Measurements from ENCODE around the gene RPL3. TPM values are rescaled to one million over a fixed set of nuclear protein-coding genes. Genes with fewer than 3 reads are reported as not detected.

RPL3 gene
- total RNA-seq, 4 donors from 2014 or later: 2,537 to 3,396 (median 3,080) TPM

DNA sequence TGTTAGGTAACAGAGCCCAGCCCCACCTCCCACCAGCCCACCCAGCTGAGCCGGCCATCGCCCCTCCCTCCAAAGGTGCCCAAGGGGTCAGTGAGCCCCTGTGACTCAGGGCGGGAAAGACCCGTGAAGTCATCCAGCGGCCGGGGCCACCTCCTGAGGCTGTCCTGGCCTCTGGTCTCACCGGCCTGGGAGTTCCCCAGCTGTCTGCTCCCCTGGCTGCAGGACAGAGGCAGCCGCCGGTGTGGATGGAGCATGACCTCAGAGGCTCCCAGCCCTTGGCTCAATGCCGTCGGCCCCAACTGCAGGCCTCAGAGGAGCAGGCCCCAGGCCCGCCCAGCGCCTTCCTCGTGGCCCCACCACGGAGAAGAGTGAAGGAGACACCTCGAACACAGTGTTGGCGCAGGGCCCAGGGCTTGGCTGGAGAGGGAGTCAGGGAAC lies 28.7 kb downstream of the RPL3 start:
- Histone ChIP-seq H3K27ac (peak overlapping the region; percentile 84), H3K9me3 (no peaks in the 10 kb centered on the region), H3K4me3 (no peak overlapping the region), H3K4me1 (peaks cover 64% of the 10 kb centered on the region), H3K27me3 (no peaks in the 10 kb centered on the region), H3K36me3 (no peaks in the 10 kb centered on the region)
- TF ChIP-seq, protein P1, sequence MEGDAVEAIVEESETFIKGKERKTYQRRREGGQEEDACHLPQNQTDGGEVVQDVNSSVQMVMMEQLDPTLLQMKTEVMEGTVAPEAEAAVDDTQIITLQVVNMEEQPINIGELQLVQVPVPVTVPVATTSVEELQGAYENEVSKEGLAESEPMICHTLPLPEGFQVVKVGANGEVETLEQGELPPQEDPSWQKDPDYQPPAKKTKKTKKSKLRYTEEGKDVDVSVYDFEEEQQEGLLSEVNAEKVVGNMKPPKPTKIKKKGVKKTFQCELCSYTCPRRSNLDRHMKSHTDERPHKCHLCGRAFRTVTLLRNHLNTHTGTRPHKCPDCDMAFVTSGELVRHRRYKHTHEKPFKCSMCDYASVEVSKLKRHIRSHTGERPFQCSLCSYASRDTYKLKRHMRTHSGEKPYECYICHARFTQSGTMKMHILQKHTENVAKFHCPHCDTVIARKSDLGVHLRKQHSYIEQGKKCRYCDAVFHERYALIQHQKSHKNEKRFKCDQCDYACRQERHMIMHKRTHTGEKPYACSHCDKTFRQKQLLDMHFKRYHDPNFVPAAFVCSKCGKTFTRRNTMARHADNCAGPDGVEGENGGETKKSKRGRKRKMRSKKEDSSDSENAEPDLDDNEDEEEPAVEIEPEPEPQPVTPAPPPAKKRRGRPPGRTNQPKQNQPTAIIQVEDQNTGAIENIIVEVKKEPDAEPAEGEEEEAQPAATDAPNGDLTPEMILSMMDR (IDR thresholded peaks at IDR 0.05): no peak
- TF ChIP-seq POLR2A (IDR thresholded peaks at IDR 0.05) (no peak), POLR2AphosphoS5 (IDR thresholded peaks at IDR 0.05) (no peak), EP300 (IDR thresholded peaks at IDR 0.05) (no peak)
- 60% methylated on average over 2 of the region's 17 CpGs for WGBS
- DNase-seq (ENCODE audit: low spot score in 2 of 2): no peak

DNA sequence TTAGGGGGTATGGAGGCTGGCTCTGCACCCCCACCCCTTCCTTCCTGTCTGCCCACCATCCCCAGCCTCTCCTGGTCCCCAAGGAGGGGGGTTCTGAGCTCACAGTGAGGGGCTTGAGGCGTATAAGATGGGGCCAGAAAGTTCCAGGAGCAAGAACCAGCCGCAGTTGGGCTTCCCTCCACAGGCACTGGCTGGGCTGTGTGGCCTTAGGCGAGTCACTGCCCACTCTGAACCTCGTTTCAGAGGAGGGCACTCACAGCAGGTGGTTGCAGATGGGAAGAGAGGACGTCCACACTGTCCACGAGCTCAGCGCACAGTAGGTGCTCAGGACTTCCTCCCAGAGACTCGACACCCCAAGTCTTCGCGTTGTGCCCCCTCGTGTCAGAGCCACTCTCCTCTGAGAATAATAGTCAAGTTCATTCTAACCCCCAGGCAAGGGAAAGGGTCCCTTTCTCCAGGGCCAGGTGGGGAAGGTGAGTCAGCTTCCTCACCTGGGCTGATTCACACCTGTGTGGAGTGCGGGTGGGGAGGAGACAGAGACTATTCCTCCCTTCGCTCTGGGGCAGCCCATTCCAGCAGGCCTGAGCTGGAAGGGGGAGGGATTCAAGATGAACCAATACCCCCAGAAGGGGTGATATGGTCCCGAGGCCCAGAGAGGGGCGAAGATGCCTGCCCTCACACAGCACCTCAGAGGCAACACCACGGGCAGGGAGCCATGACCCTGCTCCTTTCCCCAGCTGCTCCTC lies 29.3 kb downstream of the RPL3 start:
- Histone ChIP-seq H3K9me3 (no peaks in the 10 kb centered on the region), H3K4me1 (peaks cover 64% of the 10 kb centered on the region), H3K27ac (no peak overlapping the region), H3K36me3 (no peaks in the 10 kb centered on the region), H3K4me3 (no peak overlapping the region), H3K27me3 (no peaks in the 10 kb centered on the region)
- TF ChIP-seq, protein P1 (IDR thresholded peaks at IDR 0.05): no peak
- TF ChIP-seq POLR2AphosphoS5 (IDR thresholded peaks at IDR 0.05): no peak
- TF ChIP-seq POLR2A (IDR thresholded peaks at IDR 0.05): no peak
- TF ChIP-seq EP300 (IDR thresholded peaks at IDR 0.05): no peak
- no peak for DNase-seq (ENCODE audit: low spot score in 2 of 2)
- 65% methylated on average over 9 of the region's 16 CpGs for WGBS

DNA sequence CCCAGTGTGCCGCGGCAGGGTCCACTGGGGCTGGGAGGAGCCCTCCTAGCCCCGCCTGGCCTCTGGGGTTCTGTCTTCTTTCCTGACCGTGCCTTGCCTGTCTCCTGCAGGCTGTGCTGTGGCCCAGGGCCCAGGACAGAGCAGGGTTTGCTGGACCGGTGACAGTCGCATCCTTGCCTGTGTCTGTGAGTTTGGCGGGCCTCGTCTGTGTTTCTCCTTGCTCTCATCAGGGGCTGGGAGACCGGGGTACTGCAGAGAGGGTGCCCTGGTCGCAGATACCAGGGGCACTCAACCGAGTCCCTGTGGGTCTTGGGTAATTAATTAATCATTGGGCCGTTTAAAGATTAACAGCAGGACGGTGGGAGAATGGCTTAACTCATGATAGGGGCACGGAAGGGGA lies 29.9 kb downstream of the RPL3 start:
- no peak overlapping the region for H3K4me3 ChIP-seq
- no peak for DNase-seq (ENCODE audit: low spot score in 2 of 2)
- peaks cover 67% of the 10 kb centered on the region for H3K4me1 ChIP-seq
- H3K36me3 ChIP-seq: no peaks in the 10 kb centered on the region
- H3K27me3 ChIP-seq: no peaks in the 10 kb centered on the region
- no peak for TF ChIP-seq POLR2AphosphoS5 (IDR thresholded peaks at IDR 0.05)
- TF ChIP-seq, protein P1 (IDR thresholded peaks at IDR 0.05): no peak
- TF ChIP-seq EP300 (IDR thresholded peaks at IDR 0.05): no peak
- TF ChIP-seq POLR2A (IDR thresholded peaks at IDR 0.05): no peak
- 76% methylated on average over 10 of the region's 14 CpGs for WGBS
- no peak overlapping the region for H3K27ac ChIP-seq
- H3K9me3 ChIP-seq: no peaks in the 10 kb centered on the region

DNA sequence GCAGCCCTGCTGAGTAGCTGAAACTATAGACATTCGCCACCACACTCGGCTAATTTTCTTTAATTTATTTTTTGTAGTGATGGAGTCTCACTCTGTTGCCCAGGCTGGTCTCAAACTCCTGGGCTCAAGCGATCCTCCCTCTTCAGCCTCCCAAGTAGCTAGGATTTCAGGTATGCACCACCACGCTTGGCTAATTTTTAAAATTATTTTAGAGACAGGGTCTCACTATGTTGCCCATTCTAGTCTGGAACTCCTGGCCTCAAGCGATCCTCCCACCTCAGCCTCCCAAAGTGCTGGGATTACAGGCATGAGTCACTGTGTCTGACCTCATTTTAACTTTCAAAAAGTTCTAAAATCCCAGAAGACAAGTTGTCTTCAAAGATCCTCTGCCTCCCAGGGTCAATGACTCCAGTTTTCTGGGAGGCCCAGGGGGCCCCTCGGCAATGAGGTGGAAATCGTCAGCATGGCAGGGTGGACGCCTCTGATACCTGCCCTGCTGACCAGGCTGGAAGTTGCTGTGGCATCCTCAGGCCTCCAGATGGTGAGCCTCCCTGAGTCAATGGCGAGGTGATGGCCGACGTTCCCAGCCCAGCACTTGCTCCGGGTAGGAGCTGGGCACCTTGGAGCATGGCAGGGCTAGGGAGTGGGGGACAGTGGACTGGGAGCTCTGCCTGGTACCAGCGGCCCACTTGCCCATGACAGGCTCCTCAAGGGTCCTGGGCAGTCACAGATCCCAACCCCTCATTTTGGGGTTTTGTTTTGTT lies 31.1 kb downstream of the RPL3 start:
- H3K27ac ChIP-seq: no peak overlapping the region
- H3K4me1 ChIP-seq: peaks cover 68% of the 10 kb centered on the region
- no peak for TF ChIP-seq POLR2AphosphoS5 (IDR thresholded peaks at IDR 0.05)
- TF ChIP-seq POLR2A (IDR thresholded peaks at IDR 0.05): no peak
- TF ChIP-seq, protein P1 (IDR thresholded peaks at IDR 0.05): no peak
- TF ChIP-seq EP300 (IDR thresholded peaks at IDR 0.05): no peak
- WGBS: 94% methylated on average over 8 of the region's 13 CpGs
- no peak for DNase-seq (ENCODE audit: low spot score in 2 of 2)
- H3K9me3 ChIP-seq: no peaks in the 10 kb centered on the region
- no peak overlapping the region for H3K4me3 ChIP-seq
- H3K27me3 ChIP-seq: no peaks in the 10 kb centered on the region
- H3K36me3 ChIP-seq: no peaks in the 10 kb centered on the region

DNA sequence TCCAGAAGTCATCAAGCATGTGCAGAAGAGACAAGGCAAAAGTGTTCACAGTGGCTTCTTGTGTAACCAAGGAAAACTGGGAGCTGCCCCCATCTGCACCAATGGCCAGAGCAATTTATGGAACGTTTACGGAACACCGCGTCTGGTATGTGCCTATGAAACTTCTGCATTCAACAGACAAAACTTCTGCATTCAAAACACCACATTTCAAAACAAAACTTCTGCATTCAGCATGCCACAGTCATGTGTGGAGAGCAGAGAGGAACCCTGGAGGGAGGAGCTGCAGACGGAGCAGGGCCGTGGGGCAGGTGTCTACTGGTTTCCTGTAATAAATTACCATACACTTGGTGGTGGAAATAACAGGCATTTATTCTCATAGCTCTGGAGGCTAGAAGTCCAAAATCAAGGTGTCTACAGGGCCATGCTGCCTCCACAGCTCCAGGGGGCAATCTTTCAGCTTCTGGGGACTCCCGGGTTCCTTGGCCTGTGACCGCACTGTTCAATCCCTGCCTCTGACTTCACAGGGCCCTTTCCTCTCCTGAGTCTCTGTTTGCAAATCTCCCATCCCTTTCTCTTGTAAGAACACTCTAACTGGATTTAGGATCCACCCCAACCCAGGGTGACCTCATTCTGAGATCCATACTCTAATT lies 32.2 kb downstream of the RPL3 start:
- no peak overlapping the region for H3K27ac ChIP-seq
- 52% methylated on average over 8 of the region's 8 CpGs for WGBS

More for the DNA sequence above, 32.2 kb downstream of the RPL3 start:
- no peaks in the 10 kb centered on the region for H3K27me3 ChIP-seq
- TF ChIP-seq, protein P1 (IDR thresholded peaks at IDR 0.05): no peak
- no peak for TF ChIP-seq POLR2AphosphoS5 (IDR thresholded peaks at IDR 0.05)
- no peak for TF ChIP-seq EP300 (IDR thresholded peaks at IDR 0.05)
- TF ChIP-seq POLR2A (IDR thresholded peaks at IDR 0.05): no peak
- H3K4me3 ChIP-seq: no peak overlapping the region
- H3K4me1 ChIP-seq: peaks cover 68% of the 10 kb centered on the region
- H3K9me3 ChIP-seq: no peaks in the 10 kb centered on the region
- no peaks in the 10 kb centered on the region for H3K36me3 ChIP-seq
- DNase-seq (ENCODE audit: low spot score in 2 of 2): no peak
